Hematopoietic multipotent progenitor cell treated with erythropoietin and hydrocortisone succinate and interleukin-3 and kit ligand, for 15 days (in vitro differentiated cells): Measurements from ENCODE around the gene MTHFSD.

ENCODE experiments used
- DNase-seq: peaks from one replicate; pipeline ENCODE4 v3.0.0-alpha.2; 2015; ENCODE audit warnings: low spot score

MTHFSD gene

DNA sequence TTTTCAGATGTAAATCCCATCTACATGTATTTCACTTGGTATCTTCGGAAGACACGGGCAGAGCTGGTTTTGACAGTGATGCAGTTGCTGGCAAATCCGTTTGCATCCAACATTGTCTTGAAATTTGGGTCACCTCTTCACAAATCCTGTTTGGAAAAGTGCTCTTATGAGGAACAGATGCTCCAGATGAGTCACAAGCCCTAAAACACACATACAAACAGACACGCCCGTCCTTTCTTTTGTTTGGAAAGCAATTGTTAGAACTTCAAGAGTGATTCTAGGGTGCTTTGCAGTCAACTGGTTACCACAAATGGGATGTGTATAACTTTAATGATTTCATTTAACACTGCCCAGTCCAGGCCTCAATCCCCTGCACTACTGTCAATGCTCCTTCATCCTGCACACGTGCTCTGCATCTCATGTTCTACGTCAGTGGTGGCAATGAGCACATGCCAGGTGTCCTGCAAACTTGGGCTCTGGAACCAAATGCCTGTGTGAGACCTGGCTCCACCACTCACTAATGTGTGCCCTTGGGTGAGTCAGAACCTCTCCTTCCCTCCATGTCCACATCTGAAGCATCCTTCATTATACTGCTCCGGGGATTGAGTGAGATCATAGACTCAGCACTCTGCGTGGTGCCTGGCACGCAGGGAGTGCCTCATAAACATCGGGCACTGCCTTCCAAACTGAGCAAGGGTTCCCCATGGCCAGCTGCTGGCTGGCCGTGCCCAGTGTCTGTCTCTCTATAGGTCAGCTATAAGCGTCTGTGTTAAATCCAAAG lies 64.0 kb downstream of the MTHFSD start:
- DNase-seq = no peak

DNA sequence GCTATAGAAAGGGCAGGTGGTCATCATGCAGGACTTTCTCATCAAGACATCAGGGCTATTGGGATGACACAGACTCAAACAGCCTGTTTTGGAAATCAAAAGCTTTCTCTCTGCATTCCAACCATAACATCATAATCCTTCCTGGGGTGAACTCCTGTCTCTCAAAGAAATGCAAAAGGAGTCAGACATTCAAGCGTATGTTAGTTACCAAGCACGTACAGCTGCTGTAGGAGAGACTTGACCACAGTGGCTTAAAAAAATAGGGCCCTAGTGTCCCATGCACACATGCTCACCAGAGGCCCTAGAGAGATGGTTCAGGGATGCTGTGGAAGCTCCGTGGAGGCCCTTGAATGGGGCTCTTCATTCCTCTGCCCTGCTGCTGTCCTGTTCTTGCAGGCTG lies 69.3 kb downstream of the MTHFSD start:
- no peak for DNase-seq

DNA sequence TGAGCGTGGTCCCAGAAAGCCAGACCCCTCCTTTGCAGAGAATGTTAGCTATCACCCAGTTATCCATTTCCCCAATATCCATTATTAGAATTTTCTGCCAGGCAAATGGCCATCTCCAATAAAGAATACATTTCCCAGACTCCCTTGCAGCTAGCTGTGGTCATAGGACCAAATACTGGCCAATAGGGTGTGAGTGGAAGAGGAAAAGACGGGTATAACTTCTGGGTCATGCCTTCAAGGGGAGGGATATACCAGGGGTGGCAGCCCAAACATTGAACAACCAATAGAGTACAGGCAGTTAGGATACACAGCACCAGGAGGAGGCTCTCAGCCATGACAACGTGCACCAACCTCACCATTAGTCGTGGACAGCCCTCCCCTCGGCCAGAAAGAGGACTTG lies 70.8 kb downstream of the MTHFSD start:
- DNase-seq = no peak

DNA sequence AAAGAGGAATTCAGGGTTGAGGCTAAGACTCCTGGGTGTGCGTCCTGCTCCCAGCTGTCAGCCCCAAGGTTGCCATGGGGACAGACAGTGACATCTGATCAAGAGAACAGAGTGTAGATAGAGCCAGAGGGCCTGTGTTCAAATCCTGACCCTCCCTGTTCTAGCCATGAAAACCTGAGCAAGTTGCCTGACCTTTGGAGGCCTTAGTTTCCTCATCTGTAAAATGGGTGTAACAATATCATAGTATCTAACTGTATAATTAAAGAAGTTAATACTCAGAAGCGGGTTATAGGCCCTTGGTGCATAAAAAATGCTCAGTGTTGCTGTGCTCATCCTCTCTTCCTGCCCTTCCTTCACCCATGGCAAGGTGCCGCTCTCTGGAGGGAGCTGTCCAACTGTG lies 73.4 kb downstream of the MTHFSD start:
- DNase-seq = no peak

DNA sequence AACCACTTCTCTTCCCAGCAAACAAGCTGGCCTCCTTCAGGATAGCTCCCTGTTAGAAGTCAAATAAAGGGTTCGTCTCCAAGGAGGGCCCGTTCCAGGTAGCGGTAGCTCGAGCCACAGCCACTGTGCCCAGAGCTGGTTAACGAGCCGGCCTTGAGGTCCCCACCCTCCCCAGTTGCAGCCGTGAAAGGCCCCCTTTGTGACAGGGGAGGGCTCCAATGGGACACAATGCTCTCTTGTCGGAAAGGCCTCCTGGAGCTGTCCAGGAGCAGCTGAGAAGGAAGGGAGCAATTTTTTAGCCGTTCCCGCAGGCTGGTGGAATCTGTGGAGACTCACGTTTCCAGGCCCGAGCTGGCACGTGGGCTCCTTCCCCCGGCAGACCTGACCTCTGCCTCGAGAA lies 74.6 kb downstream of the MTHFSD start:
- DNase-seq = no peak
